ENCODE data around the gene HMG20A.

Gene HMG20A

GRCh38 chr15:77473328-77473727 lies 52.6 kb downstream of the HMG20A start:
- no peak overlapping the region for H3K27ac ChIP-seq (ENCODE audit: low read depth, low read length)
- no peak overlapping the region for H3K9ac ChIP-seq (ENCODE audit: low read length in 5 of 5)
- H3K27me3 ChIP-seq (ENCODE audit: control insufficient read depth in 5 of 5, insufficient read depth in 4 of 5, low read length in 5 of 5) = no peaks in the 10 kb centered on the region
- H3K9me3 ChIP-seq (ENCODE audit: control insufficient read depth in 5 of 5, low read length in 5 of 5) = no peaks in the 10 kb centered on the region
- H3K4me1 ChIP-seq (ENCODE audit: control insufficient read depth in 5 of 5, insufficient read depth in 5 of 5, low read length in 5 of 5) = peaks cover 0 to 31% (median 13%) of the 10 kb centered on the region in 5 donors
- no peak overlapping the region for H3K4me3 ChIP-seq (ENCODE audit: low read depth in 1 of 5, low read length in 5 of 5)
- H3K36me3 ChIP-seq (ENCODE audit: control insufficient read depth in 5 of 5, insufficient read depth in 5 of 5, low read length in 5 of 5) = peaks cover 17 to 29% (median 22%) of the 10 kb centered on the region in 5 donors

GRCh38 chr15:77474310-77474988 lies 53.8 kb downstream of the HMG20A start:
- Histone ChIP-seq H3K27me3 (ENCODE audit: control insufficient read depth in 5 of 5, insufficient read depth in 4 of 5, low read length in 5 of 5) (no peaks in the 10 kb centered on the region), H3K9me3 (ENCODE audit: control insufficient read depth in 5 of 5, low read length in 5 of 5) (no peaks in the 10 kb centered on the region), H3K36me3 (ENCODE audit: control insufficient read depth in 5 of 5, insufficient read depth in 5 of 5, low read length in 5 of 5) (peaks cover 24 to 38% (median 30%) of the 10 kb centered on the region in 5 donors), H3K9ac (ENCODE audit: low read length in 5 of 5) (no peak overlapping the region), H3K4me1 (ENCODE audit: control insufficient read depth in 5 of 5, insufficient read depth in 5 of 5, low read length in 5 of 5) (peaks cover 0 to 31% (median 13%) of the 10 kb centered on the region in 5 donors), H3K27ac (ENCODE audit: low read depth, low read length) (no peak overlapping the region), H3K4me3 (ENCODE audit: low read depth in 1 of 5, low read length in 5 of 5) (no peak overlapping the region)

- no peak overlapping the region for H3K9ac ChIP-seq (ENCODE audit: low read length in 5 of 5)
- H3K4me3 ChIP-seq (ENCODE audit: low read depth in 1 of 5, low read length in 5 of 5) = no peak overlapping the region
- H3K36me3 ChIP-seq (ENCODE audit: control insufficient read depth in 5 of 5, insufficient read depth in 5 of 5, low read length in 5 of 5) = peaks cover 24 to 43% (median 32%) of the 10 kb centered on the region in 5 donors
- H3K27ac ChIP-seq (ENCODE audit: low read depth, low read length) = no peak overlapping the region
- H3K9me3 ChIP-seq (ENCODE audit: control insufficient read depth in 5 of 5, low read length in 5 of 5) = no peaks in the 10 kb centered on the region
- H3K27me3 ChIP-seq (ENCODE audit: control insufficient read depth in 5 of 5, insufficient read depth in 4 of 5, low read length in 5 of 5) = no peaks in the 10 kb centered on the region
- peaks cover 0 to 31% (median 13%) of the 10 kb centered on the region in 5 donors for H3K4me1 ChIP-seq (ENCODE audit: control insufficient read depth in 5 of 5, insufficient read depth in 5 of 5, low read length in 5 of 5)
Measured at GRCh38 chr15:77475001-77475400, 54.3 kb downstream of the HMG20A start.

- Histone ChIP-seq H3K9me3 (ENCODE audit: control insufficient read depth in 5 of 5, low read length in 5 of 5) (no peaks in the 10 kb centered on the region), H3K9ac (ENCODE audit: low read length in 5 of 5) (no peak overlapping the region), H3K27ac (ENCODE audit: low read depth, low read length) (no peak overlapping the region), H3K36me3 (ENCODE audit: control insufficient read depth in 5 of 5, insufficient read depth in 5 of 5, low read length in 5 of 5) (peaks cover 24 to 44% (median 32%) of the 10 kb centered on the region in 5 donors), H3K27me3 (ENCODE audit: control insufficient read depth in 5 of 5, insufficient read depth in 4 of 5, low read length in 5 of 5) (no peaks in the 10 kb centered on the region), H3K4me3 (ENCODE audit: low read depth in 1 of 5, low read length in 5 of 5) (no peak overlapping the region), H3K4me1 (ENCODE audit: control insufficient read depth in 5 of 5, insufficient read depth in 5 of 5, low read length in 5 of 5) (peaks cover 0 to 31% (median 13%) of the 10 kb centered on the region in 5 donors)
Measured at GRCh38 chr15:77475898-77476297, 55.2 kb downstream of the HMG20A start.

GRCh38 chr15:77476995-77477394 lies 56.3 kb downstream of the HMG20A start:
- Histone ChIP-seq H3K9ac (ENCODE audit: low read length in 5 of 5) (no peak overlapping the region), H3K36me3 (ENCODE audit: control insufficient read depth in 5 of 5, insufficient read depth in 5 of 5, low read length in 5 of 5) (peaks cover 22 to 36% (median 23%) of the 10 kb centered on the region in 5 donors), H3K27me3 (ENCODE audit: control insufficient read depth in 5 of 5, insufficient read depth in 4 of 5, low read length in 5 of 5) (no peaks in the 10 kb centered on the region), H3K9me3 (ENCODE audit: control insufficient read depth in 5 of 5, low read length in 5 of 5) (no peaks in the 10 kb centered on the region), H3K4me1 (ENCODE audit: control insufficient read depth in 5 of 5, insufficient read depth in 5 of 5, low read length in 5 of 5) (peaks cover 0 to 40% (median 13%) of the 10 kb centered on the region in 5 donors), H3K27ac (ENCODE audit: low read depth, low read length) (no peak overlapping the region), H3K4me3 (ENCODE audit: low read depth in 1 of 5, low read length in 5 of 5) (no peak overlapping the region)

GRCh38 chr15:77478051-77478450 lies 57.4 kb downstream of the HMG20A start:
- H3K4me1 ChIP-seq (ENCODE audit: control insufficient read depth in 5 of 5, insufficient read depth in 5 of 5, low read length in 5 of 5) = peaks cover 0 to 46% (median 21%) of the 10 kb centered on the region in 5 donors
- no peak overlapping the region for H3K27ac ChIP-seq (ENCODE audit: low read depth, low read length)
- H3K9ac ChIP-seq (ENCODE audit: low read length in 5 of 5) = no peak overlapping the region
- no peak overlapping the region for H3K4me3 ChIP-seq (ENCODE audit: low read depth in 1 of 5, low read length in 5 of 5)
- peaks cover 18 to 34% (median 19%) of the 10 kb centered on the region in 5 donors for H3K36me3 ChIP-seq (ENCODE audit: control insufficient read depth in 5 of 5, insufficient read depth in 5 of 5, low read length in 5 of 5)
- H3K27me3 ChIP-seq (ENCODE audit: control insufficient read depth in 5 of 5, insufficient read depth in 4 of 5, low read length in 5 of 5) = no peaks in the 10 kb centered on the region
- H3K9me3 ChIP-seq (ENCODE audit: control insufficient read depth in 5 of 5, low read length in 5 of 5) = no peaks in the 10 kb centered on the region

- Histone ChIP-seq H3K9me3 (ENCODE audit: control insufficient read depth in 5 of 5, low read length in 5 of 5) (no peaks in the 10 kb centered on the region), H3K27me3 (ENCODE audit: control insufficient read depth in 5 of 5, insufficient read depth in 4 of 5, low read length in 5 of 5) (no peaks in the 10 kb centered on the region), H3K27ac (ENCODE audit: low read depth, low read length) (no peak overlapping the region), H3K36me3 (ENCODE audit: control insufficient read depth in 5 of 5, insufficient read depth in 5 of 5, low read length in 5 of 5) (peaks cover 25 to 42% (median 29%) of the 10 kb centered on the region in 5 donors), H3K4me3 (ENCODE audit: low read depth in 1 of 5, low read length in 5 of 5) (no peak overlapping the region), H3K9ac (ENCODE audit: low read length in 5 of 5) (no peak overlapping the region), H3K4me1 (ENCODE audit: control insufficient read depth in 5 of 5, insufficient read depth in 5 of 5, low read length in 5 of 5) (peaks cover 0 to 54% (median 27%) of the 10 kb centered on the region in 5 donors)
Measured at GRCh38 chr15:77479015-77479414, 58.3 kb downstream of the HMG20A start.

GRCh38 chr15:77480859-77481633 lies 60.4 kb downstream of the HMG20A start:
- no peaks in the 10 kb centered on the region for H3K9me3 ChIP-seq (ENCODE audit: control insufficient read depth in 5 of 5, low read length in 5 of 5)
- no peaks in the 10 kb centered on the region for H3K27me3 ChIP-seq (ENCODE audit: control insufficient read depth in 5 of 5, insufficient read depth in 4 of 5, low read length in 5 of 5)
- H3K4me3 ChIP-seq (ENCODE audit: low read depth in 1 of 5, low read length in 5 of 5) = no peak overlapping the region
- H3K27ac ChIP-seq (ENCODE audit: low read depth, low read length) = no peak overlapping the region
- peaks cover 27 to 53% (median 35%) of the 10 kb centered on the region in 5 donors for H3K36me3 ChIP-seq (ENCODE audit: control insufficient read depth in 5 of 5, insufficient read depth in 5 of 5, low read length in 5 of 5)
- H3K9ac ChIP-seq (ENCODE audit: low read length in 5 of 5) = no peak overlapping the region
- peaks cover 0 to 36% (median 23%) of the 10 kb centered on the region in 5 donors for H3K4me1 ChIP-seq (ENCODE audit: control insufficient read depth in 5 of 5, insufficient read depth in 5 of 5, low read length in 5 of 5)

- no peaks in the 10 kb centered on the region for H3K27me3 ChIP-seq (ENCODE audit: control insufficient read depth in 5 of 5, insufficient read depth in 4 of 5, low read length in 5 of 5)
- H3K9ac ChIP-seq (ENCODE audit: low read length in 5 of 5) = peak overlapping the region in 1 of 5 donors; percentile 35
- H3K4me1 ChIP-seq (ENCODE audit: control insufficient read depth in 5 of 5, insufficient read depth in 5 of 5, low read length in 5 of 5) = peaks cover 0 to 36% (median 23%) of the 10 kb centered on the region in 5 donors
- H3K9me3 ChIP-seq (ENCODE audit: control insufficient read depth in 5 of 5, low read length in 5 of 5) = no peaks in the 10 kb centered on the region
- no peak overlapping the region for H3K27ac ChIP-seq (ENCODE audit: low read depth, low read length)
- peaks cover 27 to 53% (median 35%) of the 10 kb centered on the region in 5 donors for H3K36me3 ChIP-seq (ENCODE audit: control insufficient read depth in 5 of 5, insufficient read depth in 5 of 5, low read length in 5 of 5)
- H3K4me3 ChIP-seq (ENCODE audit: low read depth in 1 of 5, low read length in 5 of 5) = no peak overlapping the region
Measured at GRCh38 chr15:77481670-77482069, 61.0 kb downstream of the HMG20A start.

- no peak overlapping the region for H3K27ac ChIP-seq (ENCODE audit: low read depth, low read length)
- H3K36me3 ChIP-seq (ENCODE audit: control insufficient read depth in 5 of 5, insufficient read depth in 5 of 5, low read length in 5 of 5) = peaks cover 27 to 52% (median 35%) of the 10 kb centered on the region in 5 donors
- no peak overlapping the region for H3K9ac ChIP-seq (ENCODE audit: low read length in 5 of 5)
- peaks cover 2 to 37% (median 20%) of the 10 kb centered on the region in 5 donors for H3K4me1 ChIP-seq (ENCODE audit: control insufficient read depth in 5 of 5, insufficient read depth in 5 of 5, low read length in 5 of 5)
- no peak overlapping the region for H3K4me3 ChIP-seq (ENCODE audit: low read depth in 1 of 5, low read length in 5 of 5)
- H3K9me3 ChIP-seq (ENCODE audit: control insufficient read depth in 5 of 5, low read length in 5 of 5) = no peaks in the 10 kb centered on the region
- H3K27me3 ChIP-seq (ENCODE audit: control insufficient read depth in 5 of 5, insufficient read depth in 4 of 5, low read length in 5 of 5) = no peaks in the 10 kb centered on the region
Measured at GRCh38 chr15:77482570-77482969, 61.9 kb downstream of the HMG20A start.
